BJ (cell line): ENCODE measurements around the gene KBTBD13. TPM values are rescaled to one million over a fixed set of nuclear protein-coding genes. Genes with fewer than 3 reads are reported as not detected.

ENCODE experiments used
- CTCF ChIA-PET: fragments of 350-600 bp; formaldehyde crosslinking; extraction: SDS; loops from one replicate; lab custom pipeline; 2021; ENCODE audit warnings: antibody characterized with exemption, inconsistent platforms; lab: Yijun Ruan, JAX
- POLR2A ChIA-PET: fragments of 300-600 bp; sonication (Branson Sonifier 250); formaldehyde crosslinking; extraction: SDS; loops from one replicate; lab custom pipeline; 2021; ENCODE audit warnings: antibody characterized with exemption; lab: Charles Lee
- DNase-seq: peaks from one replicate; pipeline ENCODE4 v3.0.0-alpha.2; 2011; ENCODE audit warnings: low read depth
- H3K27me3 ChIP-seq: 2 replicates; pipeline ENCODE4 v1.6.0; 2011; ENCODE audit warnings: low read length; ENCODE audit not compliant: control insufficient read depth, insufficient read depth
- H3K36me3 ChIP-seq: 2 replicates; pipeline ENCODE4 v1.5.1; 2011; ENCODE audit warnings: low read length; ENCODE audit not compliant: control insufficient read depth, insufficient read depth
- H3K4me3 ChIP-seq: 2 replicates; pipeline ENCODE4 v1.5.1; 2011; ENCODE audit warnings: low read depth, mild to moderate bottlenecking, control low read depth, low read length
- CTCF ChIP-seq: IDR thresholded peaks from 2 replicates; pipeline ENCODE4 v1.5.1; 2011; ENCODE audit warnings: low read depth, mild to moderate bottlenecking, control low read depth, inconsistent platforms, low read length, moderate library complexity; ENCODE audit not compliant: insufficient read depth
- polyA plus RNA-seq: library from polyadenylated mRNA; depleted of rRNA; stranded (reverse); fragments of >200 nt; gene quantifications from 2 replicates; pipeline ENCODE4 v1.2.3, GENCODE V29; 2011

The KBTBD13 gene
- polyA plus RNA-seq, 1 experiment: not detected

DNA sequence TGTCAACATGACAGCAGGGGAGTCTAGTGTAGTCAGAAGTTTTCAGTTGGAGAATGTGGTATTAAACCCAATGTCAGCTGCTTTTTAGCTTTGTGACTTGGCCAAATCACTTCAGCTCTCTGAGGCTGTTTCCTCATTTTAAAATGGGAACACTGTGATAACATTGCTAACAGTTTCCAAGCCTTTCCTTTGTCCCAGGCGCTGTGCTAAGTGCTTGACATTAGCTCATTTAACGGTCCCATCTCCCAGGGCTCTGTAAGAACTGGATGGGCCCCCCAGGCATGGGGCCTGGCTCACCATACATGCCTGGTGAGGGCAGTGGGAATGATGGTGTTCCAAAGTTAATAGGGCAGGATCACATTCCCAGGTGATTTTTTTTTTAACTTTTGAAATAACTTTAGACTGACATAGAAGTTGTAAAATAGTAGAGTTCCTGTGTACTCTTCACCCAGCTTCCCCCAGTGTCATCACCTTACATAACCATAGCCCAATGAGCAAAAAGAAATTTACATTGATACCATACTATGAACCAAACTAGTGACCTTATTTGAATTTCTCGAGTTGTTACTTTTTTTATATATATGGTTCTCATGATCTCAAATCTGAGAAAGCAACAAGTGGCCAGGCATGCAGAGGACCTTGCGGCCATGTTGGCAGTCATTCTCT lies 16.5 kb upstream of the KBTBD13 start:
- no peak overlapping the region for H3K4me3 ChIP-seq
- H3K27me3 ChIP-seq: peaks cover 15% of the 10 kb centered on the region
- no peak for TF ChIP-seq CTCF
- no peaks in the 10 kb centered on the region for H3K36me3 ChIP-seq
- no peak for DNase-seq
- ChIA-PET POLR2A (no interaction called here), CTCF (interaction anchor here (1.3 to 5.8 kb wide), 3 partner anchors 17 to 41 kb away, joined by 3 to 36 read pairs (median 13); partner anchors contain the start of gene KBTBD13)

DNA sequence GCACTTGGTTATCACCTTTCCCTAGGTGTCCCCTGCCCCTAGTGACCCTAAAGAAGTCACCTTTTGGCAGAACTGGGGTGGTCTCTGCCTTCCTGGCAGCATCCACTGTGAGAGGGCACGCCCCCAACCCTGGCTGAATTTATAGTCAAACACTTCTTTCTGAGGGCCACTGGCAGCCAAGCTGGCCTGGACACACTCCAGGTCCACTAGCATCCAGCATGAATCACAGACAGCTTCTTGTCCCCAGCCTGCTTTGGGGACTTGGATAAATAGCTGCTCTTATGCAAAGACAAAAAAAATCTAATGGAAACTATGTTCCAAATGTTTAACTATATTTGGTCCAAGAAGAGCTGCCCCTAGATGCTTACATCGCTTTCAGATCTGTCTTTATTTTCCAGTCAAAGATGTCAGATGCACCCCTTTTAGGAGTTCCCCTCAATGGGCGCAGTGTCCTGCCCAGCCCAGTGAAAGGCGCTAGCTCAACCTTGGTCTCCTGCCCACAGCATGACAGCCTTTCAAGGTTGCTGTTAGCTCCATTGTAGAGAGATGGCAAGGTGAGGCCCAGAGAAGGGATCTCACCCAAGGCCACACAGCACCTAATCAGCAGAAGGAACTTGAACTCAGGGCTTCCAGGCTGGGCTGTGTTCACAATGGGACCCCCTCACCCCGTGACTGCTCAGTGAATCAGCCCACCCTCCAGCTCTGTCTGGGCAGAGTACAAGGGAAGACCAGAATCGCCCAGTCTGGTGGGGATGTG lies 15.7 kb upstream of the KBTBD13 start:
- ChIA-PET CTCF (interaction anchor here (1.3 to 5.8 kb wide), 4 partner anchors 16 to 250 kb away, joined by 3 to 36 read pairs (median 9); partner anchors contain the start of gene KBTBD13), POLR2A (no interaction called here)
- peaks cover 22% of the 10 kb centered on the region for H3K27me3 ChIP-seq
- no peak overlapping the region for H3K4me3 ChIP-seq
- no peak for DNase-seq
- H3K36me3 ChIP-seq: no peaks in the 10 kb centered on the region
- no peak for TF ChIP-seq CTCF

- H3K4me3 ChIP-seq: no peak overlapping the region
- no peaks in the 10 kb centered on the region for H3K36me3 ChIP-seq
- ChIA-PET CTCF (interaction anchor here (0.7 to 5.8 kb wide), 5 partner anchors 8 to 252 kb away, joined by 3 to 36 read pairs (median 5); partner anchors contain the start of gene KBTBD13), POLR2A (no interaction called here)
- no peak for TF ChIP-seq CTCF
- no peak for DNase-seq
- H3K27me3 ChIP-seq: peaks cover 29% of the 10 kb centered on the region
These were observed 14.5 kb upstream of the KBTBD13 start for GRCh38 chr15:65062061-65062460.

DNA sequence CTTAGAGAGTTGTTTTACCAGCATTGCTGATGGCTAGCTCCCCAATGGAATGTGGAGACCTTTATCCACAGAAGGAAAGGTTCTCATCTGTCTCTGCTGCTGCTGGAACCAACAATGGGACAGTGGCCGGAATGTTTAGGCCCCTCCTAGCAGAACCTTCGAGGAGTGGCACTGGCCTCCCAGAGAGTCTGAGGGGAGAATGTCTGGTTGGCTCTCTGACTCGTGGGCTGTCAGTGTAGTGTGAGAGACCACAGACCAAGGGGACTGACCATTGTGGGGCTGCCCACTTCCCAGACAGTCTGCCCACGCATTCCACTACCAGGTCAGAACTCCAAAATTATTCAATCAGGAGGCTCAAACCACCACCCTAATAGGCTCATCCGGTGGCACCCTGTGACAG lies 13.8 kb upstream of the KBTBD13 start:
- CTCF ChIA-PET: interaction anchor here (0.7 to 5.8 kb wide), 5 partner anchors 9 to 252 kb away, joined by 3 to 36 read pairs (median 5); partner anchors contain the start of gene KBTBD13
- TF ChIP-seq CTCF: no peak
- no peak for DNase-seq
- Histone ChIP-seq H3K27me3 (peaks cover 33% of the 10 kb centered on the region), H3K36me3 (no peaks in the 10 kb centered on the region), H3K4me3 (no peak overlapping the region)
- POLR2A ChIA-PET: no interaction called here
